ENCODE results near the gene BCLAF1. TPM values are rescaled to one million over a fixed set of nuclear protein-coding genes. Genes with fewer than 3 reads are reported as not detected.

Gene BCLAF1
- total and polyA plus RNA-seq, 9 of the 15 experiments (the other 6 are each of a cell fraction or from before 2014, with no cell fraction given): 65.4 to 286 (median 165) TPM

DNA sequence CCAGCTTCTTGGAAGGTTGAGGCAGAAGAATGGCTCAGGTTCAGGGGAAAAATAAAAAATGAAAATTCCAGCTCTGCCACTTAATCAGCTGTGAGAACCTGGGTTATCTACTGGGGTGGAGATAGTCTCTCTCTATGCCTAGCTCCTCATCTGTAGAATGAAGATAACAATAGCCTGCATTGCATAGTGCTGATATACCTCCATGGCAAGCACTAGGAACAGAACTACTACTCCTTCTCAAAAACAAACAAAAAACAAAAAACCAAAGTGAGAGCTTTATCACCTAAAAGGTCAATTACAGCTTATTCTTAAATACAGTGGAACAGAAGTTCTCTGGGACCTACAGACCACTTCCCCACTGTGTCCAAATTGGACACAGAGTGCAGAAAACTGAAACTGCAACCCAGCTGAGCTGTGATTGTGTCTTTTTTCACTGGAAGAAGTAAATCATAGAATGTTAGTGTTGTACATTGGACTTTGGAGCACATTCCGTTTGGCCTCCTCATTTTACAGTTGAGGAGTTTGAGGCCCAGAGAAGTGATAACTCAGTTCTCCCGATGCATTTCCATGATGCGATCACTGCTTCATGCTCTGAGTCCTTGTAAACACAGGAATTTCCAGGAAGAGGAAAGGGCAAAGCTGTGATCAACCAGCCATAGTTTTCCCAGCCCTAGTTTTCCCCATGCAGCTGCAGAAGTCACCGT lies 62.8 kb downstream of the BCLAF1 start (continued):
- peak; percentile 88 for TF ChIP-seq FOXM1 (IDR thresholded peaks at IDR 0.05; ENCODE audit: low read depth)
- TF ChIP-seq FOXM1 (CRISPR knock-in tag; IDR thresholded peaks at IDR 0.05; ENCODE audit: low read depth): no peak
- TF ChIP-seq KAT2B (IDR thresholded peaks at IDR 0.05; ENCODE audit: low read depth, low read length): no peak
- no peak for TF ChIP-seq ELF2 (CRISPR knock-in tag; IDR thresholded peaks at IDR 0.05)
- no peak for TF ChIP-seq PHF21A (IDR thresholded peaks at IDR 0.05; ENCODE audit: borderline replicate concordance, low read depth)
- no peak for TF ChIP-seq DNMT1 (IDR thresholded peaks at IDR 0.05)
- TF ChIP-seq RUNX1 (IDR thresholded peaks at IDR 0.05; ENCODE audit: low read depth): no peak
- TF ChIP-seq, protein P1, sequence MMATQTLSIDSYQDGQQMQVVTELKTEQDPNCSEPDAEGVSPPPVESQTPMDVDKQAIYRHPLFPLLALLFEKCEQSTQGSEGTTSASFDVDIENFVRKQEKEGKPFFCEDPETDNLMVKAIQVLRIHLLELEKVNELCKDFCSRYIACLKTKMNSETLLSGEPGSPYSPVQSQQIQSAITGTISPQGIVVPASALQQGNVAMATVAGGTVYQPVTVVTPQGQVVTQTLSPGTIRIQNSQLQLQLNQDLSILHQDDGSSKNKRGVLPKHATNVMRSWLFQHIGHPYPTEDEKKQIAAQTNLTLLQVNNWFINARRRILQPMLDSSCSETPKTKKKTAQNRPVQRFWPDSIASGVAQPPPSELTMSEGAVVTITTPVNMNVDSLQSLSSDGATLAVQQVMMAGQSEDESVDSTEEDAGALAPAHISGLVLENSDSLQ (IDR thresholded peaks at IDR 0.05): no peak; the same call in 1 of the 2 replicates
- no peak for TF ChIP-seq HMG20B (CRISPR knock-in tag; IDR thresholded peaks at IDR 0.05)
- TF ChIP-seq STAT6 (CRISPR knock-in tag; IDR thresholded peaks at IDR 0.05): no peak
- no peak for TF ChIP-seq NBN (IDR thresholded peaks at IDR 0.05; ENCODE audit: low read depth)
- no peak for TF ChIP-seq YY1 (IDR thresholded peaks at IDR 0.05; ENCODE audit: borderline replicate concordance in 1 of 3, control insufficient read depth in 1 of 3, extremely low read depth in 1 of 3, insufficient read depth in 3 of 3, insufficient read length in 1 of 3, insufficient replicate concordance in 2 of 3, low read depth in 1 of 3, low read length in 2 of 3)
- peak; percentile 62 for TF ChIP-seq MECOM (CRISPR knock-in tag; IDR thresholded peaks at IDR 0.05)
- peak; percentile 74 for TF ChIP-seq NEUROD1 (IDR thresholded peaks at IDR 0.05; ENCODE audit: borderline replicate concordance, low read depth, low read length, partially characterized antibody)
- no peak for TF ChIP-seq HBP1 (CRISPR knock-in tag; IDR thresholded peaks at IDR 0.05)
- TF ChIP-seq CHD2 (IDR thresholded peaks at IDR 0.05; ENCODE audit: low read depth, low read length): no peak
- TF ChIP-seq ZNF121 (CRISPR knock-in tag; conservative IDR thresholded peaks at IDR 0.05): no peak
- no peak for TF ChIP-seq NR1H2 (CRISPR knock-in tag; IDR thresholded peaks at IDR 0.05)
- no peak for TF ChIP-seq SAFB2 (IDR thresholded peaks at IDR 0.05; ENCODE audit: borderline replicate concordance, low read depth, low read length, severe bottlenecking)
- no peak for TF ChIP-seq MED1 (CRISPR knock-in tag; IDR thresholded peaks at IDR 0.05; ENCODE audit: borderline replicate concordance)
- TF ChIP-seq GATAD2A (IDR thresholded peaks at IDR 0.05): 0 out of 2 replicates have a peak, but pooled peaks have one; percentile 68
- no peak for TF ChIP-seq ZNF311 (CRISPR knock-in tag; IDR thresholded peaks at IDR 0.05)
- no peak for TF ChIP-seq ZNF778 (CRISPR knock-in tag; IDR thresholded peaks at IDR 0.05)
- no peak for TF ChIP-seq ZNF133 (CRISPR knock-in tag; IDR thresholded peaks at IDR 0.05)
- TF ChIP-seq GATA2 (CRISPR knock-in tag; IDR thresholded peaks at IDR 0.05): peak; percentile 88
- no peak for TF ChIP-seq ZNF699 (CRISPR knock-in tag; IDR thresholded peaks at IDR 0.05; ENCODE audit: insufficient replicate concordance)
